KOPT-K1 (cell line): ENCODE results near the gene FAM163B.
"Not testable (repeated sequence)": the region's sequence is repeated elsewhere in the genome, so short reads cannot be mapped to it uniquely, and the experiment has no call there.

Source experiments
- H3K27ac ChIP-seq: fragments of 200-600 bp; sonication (generic); 2 replicates; pipeline ENCODE4 v1.5.1; 2016; ENCODE audit warnings: antibody characterized with exemption, mild to moderate bottlenecking, low read depth, low read length; ENCODE audit not compliant: poor library complexity, severe bottlenecking
- H3K36me3 ChIP-seq: fragments of 200-600 bp; sonication (generic); 2 replicates; pipeline ENCODE4 v1.5.1; 2017; ENCODE audit warnings: antibody characterized with exemption, mild to moderate bottlenecking, low read length, moderate library complexity; ENCODE audit not compliant: insufficient read depth
- H3K9me3 ChIP-seq: fragments of 200-600 bp; sonication (generic); 2 replicates; pipeline ENCODE4 v1.5.1; 2017; ENCODE audit warnings: antibody characterized with exemption, low read length, mild to moderate bottlenecking; ENCODE audit not compliant: insufficient read depth, poor library complexity, severe bottlenecking

The FAM163B gene

GRCh38 chr9:133632806-133633680 is 23.9 kb upstream of the FAM163B start:
- Histone ChIP-seq H3K27ac (peak overlapping the region; percentile 42), H3K36me3 (no peaks in the 10 kb centered on the region), H3K9me3 (no peaks in the 10 kb centered on the region)

DNA sequence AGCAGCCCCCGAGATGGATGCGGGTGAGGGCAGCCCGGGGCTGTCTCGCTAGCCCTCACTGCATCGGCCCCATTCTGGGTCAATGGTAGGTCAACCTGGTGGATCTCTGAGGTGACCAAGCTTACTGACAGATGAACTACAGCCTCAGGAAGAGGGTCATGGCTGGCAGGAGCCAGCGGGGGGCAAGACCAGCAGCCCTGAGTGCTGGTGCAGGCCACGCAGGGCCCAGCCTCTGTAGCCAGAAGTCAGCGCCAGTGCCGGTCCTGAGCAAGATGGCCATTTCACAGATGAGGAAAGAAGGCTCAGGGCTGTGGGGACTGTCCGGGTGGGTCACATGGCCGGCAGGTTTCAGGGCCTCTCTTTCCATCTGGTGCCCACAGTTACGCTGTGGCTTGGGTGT is 21.9 kb upstream of the FAM163B start:
- peaks cover 13% of the 10 kb centered on the region for H3K9me3 ChIP-seq
- no peak overlapping the region for H3K27ac ChIP-seq
- H3K36me3 ChIP-seq: no peaks in the 10 kb centered on the region

GRCh38 chr9:133629221-133630110 is 20.3 kb upstream of the FAM163B start:
- Histone ChIP-seq H3K27ac (no peak overlapping the region), H3K9me3 (peaks cover 26% of the 10 kb centered on the region), H3K36me3 (no peaks in the 10 kb centered on the region)

DNA sequence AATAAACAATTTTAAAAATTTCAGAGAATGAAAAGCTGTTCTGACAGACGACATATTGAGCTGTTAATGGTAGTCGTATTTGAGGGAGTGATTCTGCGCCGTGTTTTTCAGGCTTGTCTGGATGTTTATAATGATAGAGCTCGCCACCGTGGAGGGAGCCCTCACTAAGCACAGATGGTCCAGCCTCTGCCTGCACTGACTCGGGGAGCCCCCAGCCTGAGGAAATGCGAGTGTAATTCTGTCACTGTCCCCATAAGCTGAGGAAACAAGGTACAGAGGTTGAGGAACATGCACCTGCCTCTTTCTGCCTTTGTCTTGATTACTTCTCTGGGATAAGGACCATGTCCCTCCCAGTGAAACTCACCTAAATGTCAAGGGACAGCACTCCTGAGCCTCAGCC is 19.6 kb upstream of the FAM163B start:
- no peak overlapping the region for H3K27ac ChIP-seq
- H3K9me3 ChIP-seq: peaks cover 26% of the 10 kb centered on the region

GRCh38 chr9:133627341-133627740 is 18.2 kb upstream of the FAM163B start:
- Histone ChIP-seq H3K27ac (no peak overlapping the region), H3K36me3 (no peaks in the 10 kb centered on the region), H3K9me3 (peaks cover 26% of the 10 kb centered on the region)

More for the DNA sequence above, 19.6 kb upstream of the FAM163B start:
- no peaks in the 10 kb centered on the region for H3K36me3 ChIP-seq

GRCh38 chr9:133626008-133626407 is 16.8 kb upstream of the FAM163B start:
- not testable (repeated sequence) for H3K36me3 ChIP-seq, H3K27ac ChIP-seq
- H3K9me3 ChIP-seq: peaks cover 26% of the 10 kb centered on the region

- Histone ChIP-seq H3K27ac (no peak overlapping the region), H3K9me3 (peaks cover 26% of the 10 kb centered on the region), H3K36me3 (no peaks in the 10 kb centered on the region)
Observed at GRCh38 chr9:133622555-133622954, 13.4 kb upstream of the FAM163B start.

DNA sequence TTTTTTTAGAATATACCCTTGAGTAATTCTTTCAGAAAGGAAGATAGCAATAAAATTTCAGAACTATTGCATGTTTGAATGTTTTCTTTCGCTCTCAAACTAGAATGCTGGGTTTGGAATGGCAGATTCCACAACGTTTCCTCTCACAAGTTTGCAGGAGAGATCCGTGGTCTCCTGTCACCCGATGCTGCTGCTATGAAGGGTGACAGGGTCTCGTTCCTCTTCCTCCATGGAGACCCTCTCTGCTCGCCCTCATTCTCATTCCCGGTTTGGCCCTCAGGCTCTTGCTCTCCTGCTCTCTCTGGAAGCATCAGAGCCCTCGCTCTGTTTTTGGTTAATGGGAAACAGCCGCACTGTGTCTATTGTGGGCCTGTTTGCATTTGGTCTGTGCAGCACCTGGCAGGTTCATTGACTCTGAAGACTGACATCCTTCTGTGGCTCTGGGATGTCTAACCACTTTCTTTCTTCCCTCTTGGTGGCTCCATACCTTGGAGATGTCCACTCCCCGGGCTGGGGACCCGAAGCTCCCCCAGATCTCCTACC is 12.6 kb upstream of the FAM163B start:
- no peaks in the 10 kb centered on the region for H3K36me3 ChIP-seq
- H3K9me3 ChIP-seq: peaks cover 20% of the 10 kb centered on the region
- no peak overlapping the region for H3K27ac ChIP-seq

GRCh38 chr9:133619791-133620190 is 10.6 kb upstream of the FAM163B start:
- Histone ChIP-seq H3K27ac (peak overlapping the region; percentile 3), H3K9me3 (peaks cover 1% of the 10 kb centered on the region), H3K36me3 (no peaks in the 10 kb centered on the region)

GRCh38 chr9:133618726-133619125 is 9.5 kb upstream of the FAM163B start:
- Histone ChIP-seq H3K9me3 (no peaks in the 10 kb centered on the region), H3K36me3 (no peaks in the 10 kb centered on the region), H3K27ac (no peak overlapping the region)

GRCh38 chr9:133616643-133617405 is 7.6 kb upstream of the FAM163B start:
- no peaks in the 10 kb centered on the region for H3K9me3 ChIP-seq
- H3K27ac ChIP-seq: no peak overlapping the region
- H3K36me3 ChIP-seq: no peaks in the 10 kb centered on the region

DNA sequence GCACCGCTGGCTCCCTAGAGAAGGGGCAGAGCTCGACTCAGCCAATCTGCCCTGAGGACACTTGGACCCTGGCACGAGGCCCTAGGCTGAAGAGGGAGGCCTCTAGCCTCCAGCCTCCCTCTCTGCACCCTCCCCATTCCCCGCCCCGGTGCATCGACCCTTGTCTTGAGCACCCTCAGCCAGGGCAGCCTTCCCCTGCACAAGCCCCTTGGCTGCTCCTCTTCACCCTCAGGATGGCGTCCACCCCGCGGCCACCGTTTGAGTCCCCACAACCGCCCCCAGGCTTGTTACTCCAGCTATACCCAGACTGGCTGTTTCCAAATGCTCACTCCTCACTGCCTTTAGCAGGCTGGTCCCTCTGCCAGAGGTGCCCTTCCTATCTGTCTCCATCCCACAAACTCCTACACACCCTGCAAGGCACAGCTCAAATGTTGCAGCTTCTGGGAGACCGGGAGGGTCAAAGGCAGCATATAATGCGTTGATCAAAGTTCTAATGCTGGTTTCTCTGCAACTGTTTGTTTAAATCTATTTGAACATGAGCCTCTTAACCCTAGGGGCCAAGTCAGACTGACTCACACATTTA is 6.5 kb upstream of the FAM163B start:
- Histone ChIP-seq H3K36me3 (no peaks in the 10 kb centered on the region), H3K9me3 (no peaks in the 10 kb centered on the region), H3K27ac (no peak overlapping the region)

- no peak overlapping the region for H3K27ac ChIP-seq
- no peaks in the 10 kb centered on the region for H3K36me3 ChIP-seq
- H3K9me3 ChIP-seq: no peaks in the 10 kb centered on the region
Observed at GRCh38 chr9:133615186-133615585, 6.0 kb upstream of the FAM163B start.

DNA sequence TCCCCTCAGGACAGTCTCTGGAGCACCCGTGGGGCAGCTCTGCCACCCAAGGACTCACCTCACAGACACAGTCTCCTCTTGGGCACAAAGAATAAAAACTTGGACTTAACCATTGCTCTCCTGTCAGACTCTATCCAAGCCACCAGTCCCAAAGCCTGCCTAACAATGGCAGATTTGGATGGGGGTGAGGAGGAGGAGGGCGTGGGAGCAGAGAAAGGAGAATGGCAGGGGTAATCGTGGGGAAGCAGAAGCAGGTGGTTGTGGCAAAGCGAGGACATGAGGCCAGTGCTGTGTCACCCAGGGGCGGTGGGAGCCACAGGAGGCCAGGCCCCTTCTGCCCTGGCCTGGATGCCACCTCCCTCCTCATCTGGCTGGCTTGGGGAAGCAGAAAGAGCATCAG is 5.5 kb upstream of the FAM163B start:
- H3K9me3 ChIP-seq: no peaks in the 10 kb centered on the region
- H3K36me3 ChIP-seq: no peaks in the 10 kb centered on the region
- H3K27ac ChIP-seq: no peak overlapping the region
